GM23338 (cell line): Measurements from ENCODE around the gene GID4. TPM values are rescaled to one million over a fixed set of nuclear protein-coding genes. Genes with fewer than 3 reads are reported as not detected.

Experiments
- ATAC-seq: fragments of 200-7000 bp; cut with Tn5 transposase; 3 replicates; pipeline ENCODE4 v1.9.1; 2020
- DNase-seq: peaks from one replicate; pipeline ENCODE4 v3.0.0-alpha.2; 2015; ENCODE audit warnings: low spot score
- H2AFZ ChIP-seq: fragments of 200-600 bp; sonication (generic); 2 replicates; pipeline ENCODE4 v1.8.0; 2016; ENCODE audit warnings: antibody characterized with exemption, mild to moderate bottlenecking, moderate library complexity
- H3F3A ChIP-seq: fragments of 200-600 bp; sonication (generic); replicated peaks from 2 replicates; pipeline ENCODE4 v1.8.0; 2017; ENCODE audit warnings: antibody characterized with exemption, mixed run types, low read depth
- H3K27ac ChIP-seq: fragments of 200-600 bp; sonication (generic); 2 replicates; pipeline ENCODE4 v1.6.1; 2016; ENCODE audit warnings: low read depth
- H3K27me3 ChIP-seq: fragments of 200-600 bp; sonication (generic); 2 replicates; pipeline ENCODE4 v1.8.0; 2016; ENCODE audit warnings: mild to moderate bottlenecking, mixed run types, moderate library complexity; ENCODE audit not compliant: insufficient read depth
- H3K36me3 ChIP-seq: fragments of 200-600 bp; sonication (generic); 2 replicates; pipeline ENCODE4 v1.8.0; 2016; ENCODE audit warnings: mild to moderate bottlenecking; ENCODE audit not compliant: insufficient read depth
- H3K4me1 ChIP-seq: fragments of 200-600 bp; sonication (generic); 2 replicates; pipeline ENCODE4 v1.8.0; 2016; ENCODE audit warnings: mild to moderate bottlenecking, moderate library complexity; ENCODE audit not compliant: insufficient read depth
- H3K4me2 ChIP-seq: fragments of 200-600 bp; sonication (generic); 2 replicates; pipeline ENCODE4 v1.7.1; 2017; ENCODE audit warnings: mixed run types
- H3K4me3 ChIP-seq: fragments of 200-600 bp; sonication (generic); 2 replicates; pipeline ENCODE4 v1.6.1; 2016; ENCODE audit warnings: mixed run types
- H3K79me2 ChIP-seq: fragments of 200-600 bp; sonication (generic); replicated peaks from 2 replicates; pipeline ENCODE4 v1.8.0; 2017; ENCODE audit warnings: mild to moderate bottlenecking; ENCODE audit not compliant: insufficient read depth
- H3K9me2 ChIP-seq: fragments of 200-600 bp; sonication (generic); 2 replicates; pipeline ENCODE4 v1.8.0; 2017; ENCODE audit not compliant: insufficient read depth
- H4K20me1 ChIP-seq: fragments of 200-600 bp; sonication (generic); replicated peaks from 2 replicates; pipeline ENCODE4 v1.8.0; 2017; ENCODE audit warnings: mild to moderate bottlenecking; ENCODE audit not compliant: insufficient read depth
- H3K27ac Mint-ChIP-seq: 2 replicates; pipeline ENCODE4 v1.8.0; 2020; ENCODE audit warnings: inconsistent platforms, mild to moderate bottlenecking, moderate library complexity, mixed read lengths
- H3K27me3 Mint-ChIP-seq: 3 replicates; pipeline ENCODE4 v1.8.0; 2022; ENCODE audit warnings: low read depth, mild to moderate bottlenecking, moderate library complexity, mixed read lengths, inconsistent platforms; ENCODE audit not compliant: insufficient read depth, poor library complexity
- H3K36me3 Mint-ChIP-seq: 3 replicates; pipeline ENCODE4 v1.8.0; 2021; ENCODE audit warnings: low read depth, mild to moderate bottlenecking, inconsistent platforms, moderate library complexity, mixed read lengths
- H3K4me1 Mint-ChIP-seq: 3 replicates; pipeline ENCODE4 v1.8.0; 2020; ENCODE audit warnings: mild to moderate bottlenecking, inconsistent platforms, mixed read lengths
- H3K4me3 Mint-ChIP-seq: 3 replicates; pipeline ENCODE4 v1.8.0; 2021; ENCODE audit warnings: moderate library complexity, mild to moderate bottlenecking, inconsistent platforms, mixed read lengths
- H3K9me3 Mint-ChIP-seq: 3 replicates; pipeline ENCODE4 v1.8.0; 2020; ENCODE audit warnings: moderate library complexity, mild to moderate bottlenecking, inconsistent platforms, mixed read lengths
- CREB1 ChIP-seq: fragments of 250-450 bp; sonication (Bioruptor Pico); IDR thresholded peaks from 2 replicates; pipeline ENCODE4 v1.5.0; 2020; ENCODE audit warnings: low read depth, mild to moderate bottlenecking, moderate library complexity
- EZH2 ChIP-seq: fragments of 200-600 bp; sonication (generic); IDR thresholded peaks from one replicate; pipeline ENCODE4 v1.8.0; 2017; ENCODE audit warnings: antibody characterized with exemption, mild to moderate bottlenecking, low read depth; ENCODE audit not compliant: unreplicated experiment
- JUNB ChIP-seq: IDR thresholded peaks from one replicate; pipeline ENCODE4 v1.6.1; 2016; ENCODE audit warnings: antibody characterized with exemption; ENCODE audit not compliant: unreplicated experiment
- NANOG ChIP-seq: IDR thresholded peaks from 2 replicates; pipeline ENCODE4 v1.6.1; 2016; ENCODE audit warnings: antibody characterized with exemption, borderline replicate concordance
- POLR2AphosphoS5 ChIP-seq: IDR thresholded peaks from 2 replicates; pipeline ENCODE4 v1.6.1; 2016; ENCODE audit warnings: antibody characterized with exemption, low read depth
- REST ChIP-seq: IDR thresholded peaks from one replicate; pipeline ENCODE4 v1.6.1; 2018; ENCODE audit warnings: antibody characterized with exemption; ENCODE audit not compliant: unreplicated experiment
- STAT1 ChIP-seq: IDR thresholded peaks from one replicate; pipeline ENCODE4 v1.6.1; 2016; ENCODE audit warnings: antibody characterized with exemption; ENCODE audit not compliant: unreplicated experiment
- ZNF114 ChIP-seq: fragments of 250-450 bp; sonication (Bioruptor Pico); IDR thresholded peaks from 2 replicates; pipeline ENCODE4 v1.5.0; 2020; ENCODE audit warnings: mild to moderate bottlenecking, moderate library complexity
- ZNF331 ChIP-seq: fragments of 250-450 bp; sonication (Bioruptor Pico); IDR thresholded peaks from 2 replicates; pipeline ENCODE4 v1.5.0; 2020; ENCODE audit warnings: low read depth, mild to moderate bottlenecking, moderate library complexity
- polyA plus RNA-seq: library from polyadenylated mRNA; unstranded; fragments of >200 nt; fragmentation: Nextera tagmentation; extraction: Ambion mirVana; gene quantifications from 2 replicates; pipeline ENCODE4 v1.2.1, GENCODE V29; 2016
- total RNA-seq: library from RNA; depleted of rRNA; stranded (reverse); fragments of >200 nt; shearing (Covaris generic); gene quantifications from 2 replicates; pipeline ENCODE4 v1.2.3, GENCODE V29; 2014
- TF ChIP-seq, protein P1 (sequence below), 2 experiments: fragments of 200-600 bp in 1 of 2; sonication (generic) in 1 of 2; conservative IDR thresholded peaks; 2 replicates each; pipeline versions ENCODE4 v1.5.1 to v1.6.1; 2016 to 2017; ENCODE audit warnings: antibody characterized with exemption in 2 of 2, low read depth in 2 of 2, mild to moderate bottlenecking in 2 of 2, moderate library complexity in 1 of 2

The GID4 gene
- total and polyA plus RNA-seq, 2 experiments from 2014 or later: 6.3 to 11.2 TPM

DNA sequence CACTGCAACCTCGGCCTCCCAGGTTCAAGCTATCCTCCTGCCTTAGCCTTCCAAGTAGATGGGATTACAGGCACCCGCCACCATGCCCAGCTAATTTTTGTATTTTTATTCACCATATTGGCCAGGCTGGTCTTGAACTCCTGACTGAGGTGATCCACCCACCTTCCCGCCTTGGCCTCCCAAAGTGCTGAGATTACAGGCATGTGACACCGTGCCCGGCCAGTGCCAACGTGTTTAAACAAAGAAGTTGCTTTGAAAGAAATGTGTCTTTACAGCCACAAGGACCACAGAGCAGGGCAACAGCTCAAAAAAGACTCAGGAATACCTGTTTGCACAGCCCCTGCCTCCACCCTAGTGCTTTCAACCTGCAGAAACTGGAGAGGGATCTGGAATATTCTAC lies 25.2 kb upstream of the GID4 start:
- ATAC-seq (no peak), DNase-seq (no peak)
- H3K9me3 Mint-ChIP-seq: peaks cover 3% of the 10 kb centered on the region; the same call in 1 of the 3 replicates
- Histone ChIP-seq H3F3A (no peaks in the 10 kb centered on the region), H2AFZ (no peak overlapping the region), H3K79me2 (no peaks in the 10 kb centered on the region), H3K4me3 (no peak overlapping the region), H3K4me1 (no peaks in the 10 kb centered on the region), H3K27ac (no peak overlapping the region), H4K20me1 (peaks cover 5% of the 10 kb centered on the region; the same call in 1 of the 2 replicates), H3K4me2 (no peak overlapping the region), H3K9me2 (no peaks in the 10 kb centered on the region), H3K27me3 (no peaks in the 10 kb centered on the region), H3K36me3 (no peaks in the 10 kb centered on the region)
- H3K36me3 Mint-ChIP-seq: no peaks in the 10 kb centered on the region
- H3K27ac Mint-ChIP-seq: no peak overlapping the region
- no peaks in the 10 kb centered on the region for H3K4me1 Mint-ChIP-seq
- no peak for TF ChIP-seq POLR2AphosphoS5
- no peak for TF ChIP-seq ZNF114 (CRISPR knock-in tag)
- no peak for TF ChIP-seq NANOG
- no peak for TF ChIP-seq STAT1
- H3K4me3 Mint-ChIP-seq: no peak overlapping the region
- peaks cover 9% of the 10 kb centered on the region for H3K27me3 Mint-ChIP-seq

DNA sequence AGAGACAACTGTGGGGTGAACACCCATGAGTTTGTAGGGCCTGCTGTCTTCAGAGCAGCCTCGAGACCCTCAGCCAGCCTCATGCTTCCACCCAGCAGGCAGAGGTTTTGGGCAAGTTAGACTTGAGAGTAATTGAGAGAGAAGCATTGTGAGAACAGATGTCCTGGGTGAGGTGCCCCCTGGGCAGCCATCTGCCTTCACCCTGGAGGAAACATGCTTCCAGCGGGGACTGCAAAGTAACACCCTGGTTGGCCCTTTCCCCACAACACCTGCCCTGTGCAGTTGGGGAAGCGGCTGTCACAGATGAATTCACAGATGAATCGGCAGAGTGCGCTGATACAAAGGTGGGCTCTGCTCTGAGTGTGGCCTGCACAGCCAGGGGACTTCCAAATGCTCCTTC lies 23.6 kb upstream of the GID4 start:
- no peak overlapping the region for H3K4me3 Mint-ChIP-seq
- no peak overlapping the region for H3K27ac ChIP-seq
- DNase-seq: no peak
- H3K36me3 Mint-ChIP-seq: no peaks in the 10 kb centered on the region
- H3K79me2 ChIP-seq: no peaks in the 10 kb centered on the region
- no peaks in the 10 kb centered on the region for H3F3A ChIP-seq
- no peak overlapping the region for H3K27ac Mint-ChIP-seq
- no peak overlapping the region for H3K4me2 ChIP-seq
- peaks cover 5% of the 10 kb centered on the region; the same call in 1 of the 2 replicates for H4K20me1 ChIP-seq
- TF ChIP-seq EZH2 (no peak), JUNB (no peak), ZNF331 (CRISPR knock-in tag) (no peak), CREB1 (CRISPR knock-in tag) (no peak), REST (no peak), STAT1 (no peak), NANOG (no peak), POLR2AphosphoS5 (no peak)
- TF ChIP-seq, protein P1, sequence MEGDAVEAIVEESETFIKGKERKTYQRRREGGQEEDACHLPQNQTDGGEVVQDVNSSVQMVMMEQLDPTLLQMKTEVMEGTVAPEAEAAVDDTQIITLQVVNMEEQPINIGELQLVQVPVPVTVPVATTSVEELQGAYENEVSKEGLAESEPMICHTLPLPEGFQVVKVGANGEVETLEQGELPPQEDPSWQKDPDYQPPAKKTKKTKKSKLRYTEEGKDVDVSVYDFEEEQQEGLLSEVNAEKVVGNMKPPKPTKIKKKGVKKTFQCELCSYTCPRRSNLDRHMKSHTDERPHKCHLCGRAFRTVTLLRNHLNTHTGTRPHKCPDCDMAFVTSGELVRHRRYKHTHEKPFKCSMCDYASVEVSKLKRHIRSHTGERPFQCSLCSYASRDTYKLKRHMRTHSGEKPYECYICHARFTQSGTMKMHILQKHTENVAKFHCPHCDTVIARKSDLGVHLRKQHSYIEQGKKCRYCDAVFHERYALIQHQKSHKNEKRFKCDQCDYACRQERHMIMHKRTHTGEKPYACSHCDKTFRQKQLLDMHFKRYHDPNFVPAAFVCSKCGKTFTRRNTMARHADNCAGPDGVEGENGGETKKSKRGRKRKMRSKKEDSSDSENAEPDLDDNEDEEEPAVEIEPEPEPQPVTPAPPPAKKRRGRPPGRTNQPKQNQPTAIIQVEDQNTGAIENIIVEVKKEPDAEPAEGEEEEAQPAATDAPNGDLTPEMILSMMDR (conservative IDR thresholded peaks at IDR 0.05; ENCODE audit: low read depth in 2 of 2): no peak
- H3K4me1 ChIP-seq: 0 out of 2 replicates have a peak, but pooled peaks cover 5% of the 10 kb centered on the region
- H3K4me1 Mint-ChIP-seq: peaks cover 3% of the 10 kb centered on the region; the same call in 2 of the 3 replicates
- H3K9me3 Mint-ChIP-seq: no peaks in the 10 kb centered on the region
- peaks cover 3% of the 10 kb centered on the region for H3K27me3 Mint-ChIP-seq
- no peak for ATAC-seq
- no peak overlapping the region for H2AFZ ChIP-seq
- no peak overlapping the region for H3K4me3 ChIP-seq
- H3K27me3 ChIP-seq: no peaks in the 10 kb centered on the region
- no peaks in the 10 kb centered on the region for H3K9me2 ChIP-seq
- no peaks in the 10 kb centered on the region for H3K36me3 ChIP-seq
